ENCODE measurements around the gene MTNR1B.

DNA sequence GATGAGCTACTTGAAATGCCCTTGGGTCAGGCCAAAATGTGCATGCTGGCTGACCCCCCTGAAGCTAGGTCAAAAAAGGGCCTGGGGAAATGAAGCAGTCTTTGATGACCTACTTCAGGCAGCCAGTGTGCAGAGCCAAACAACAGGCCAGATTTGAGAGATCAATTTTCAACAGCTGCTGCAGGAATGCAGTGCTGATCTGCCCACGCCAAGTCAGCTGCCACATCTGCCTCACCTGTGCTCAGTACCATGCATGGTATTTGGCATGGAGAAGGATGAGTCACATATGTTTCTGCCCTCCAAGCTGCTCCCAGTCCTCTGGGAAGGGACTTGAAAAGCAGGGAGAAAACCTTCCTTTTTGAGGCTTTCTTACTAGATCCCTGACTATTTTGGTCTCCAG is 35.8 kb downstream of the MTNR1B start:
- TF ChIP-seq CTCF (IDR thresholded peaks at IDR 0.05; ENCODE audit: low read depth, low read length, missing input control) (no peak), REST (IDR thresholded peaks at IDR 0.05) (no peak), SP1 (IDR thresholded peaks at IDR 0.05) (no peak), TAF1 (conservative IDR thresholded peaks at IDR 0.05) (no peak)

Measured in liver (tissue), 3 donors.